ENCODE measurements around the gene QSOX1. TPM values are rescaled to one million over a fixed set of nuclear protein-coding genes. Genes with fewer than 3 reads are reported as not detected.
A peak's percentile ranks its signal among the peaks of the same experiment; 100 is the strongest.

Gene QSOX1
- total and polyA plus RNA-seq, 2 donors, result 9.1 to 48.2 TPM

- 85% methylated on average over 2 of the region's 2 CpGs for WGBS
- peak in 1 of 9 donors; percentile 49 for DNase-seq (ENCODE audit: low read depth in 6 of 9, low spot score in 9 of 9)
- peaks cover 0 to 3% of the 10 kb centered on the region in 2 donors for H3K9me3 ChIP-seq (ENCODE audit: control insufficient read depth in 2 of 2, insufficient read depth in 1 of 2, low read length in 1 of 2)
- no peaks in the 10 kb centered on the region for H3K4me1 ChIP-seq (ENCODE audit: control insufficient read depth in 2 of 2, insufficient read depth in 2 of 2, low read length in 2 of 2)
- no peaks in the 10 kb centered on the region for H3K36me3 ChIP-seq (ENCODE audit: control insufficient read depth in 2 of 2, insufficient read depth in 2 of 2, low read length in 1 of 2)
- no peaks in the 10 kb centered on the region for H3K27me3 ChIP-seq (ENCODE audit: control insufficient read depth in 2 of 2, insufficient read depth in 1 of 2, low read length in 1 of 2)
- H3K27ac ChIP-seq (ENCODE audit: low read depth in 1 of 2, low read length in 1 of 2), result no peak overlapping the region
- H3K4me3 ChIP-seq (ENCODE audit: low read length in 2 of 2), result no peak overlapping the region
Observed at GRCh38 chr1:180173451-180173850, 18.8 kb downstream of the QSOX1 start.

DNA sequence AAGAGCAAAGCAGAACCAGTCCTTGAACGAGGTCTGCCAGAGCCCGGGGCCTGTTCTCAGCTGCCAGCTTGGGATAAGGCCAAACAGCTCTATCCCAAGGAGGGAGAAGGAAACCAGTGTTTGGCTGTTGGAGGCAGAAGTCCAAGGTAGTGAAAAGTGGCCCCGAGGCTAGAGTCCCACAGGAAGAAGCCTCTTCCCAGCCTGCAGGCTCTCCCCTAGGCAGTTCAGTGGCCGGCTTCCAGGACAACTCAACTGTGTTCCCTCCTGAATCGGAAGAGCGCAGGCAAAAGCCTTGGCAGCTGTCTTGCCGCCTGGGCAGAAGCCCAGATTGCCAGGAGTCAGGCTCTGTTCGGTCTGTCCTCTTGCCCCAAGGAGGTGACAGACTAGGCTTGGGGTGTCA, 19.3 kb downstream of the QSOX1 start:
- 97% methylated on average over 8 of the region's 8 CpGs for WGBS
- Histone ChIP-seq H3K27me3 (ENCODE audit: control insufficient read depth in 2 of 2, insufficient read depth in 1 of 2, low read length in 1 of 2) (no peaks in the 10 kb centered on the region), H3K27ac (ENCODE audit: low read depth in 1 of 2, low read length in 1 of 2) (no peak overlapping the region), H3K4me3 (ENCODE audit: low read length in 2 of 2) (no peak overlapping the region), H3K4me1 (ENCODE audit: control insufficient read depth in 2 of 2, insufficient read depth in 2 of 2, low read length in 2 of 2) (no peaks in the 10 kb centered on the region), H3K36me3 (ENCODE audit: control insufficient read depth in 2 of 2, insufficient read depth in 2 of 2, low read length in 1 of 2) (no peaks in the 10 kb centered on the region), H3K9me3 (ENCODE audit: control insufficient read depth in 2 of 2, insufficient read depth in 1 of 2, low read length in 1 of 2) (peaks cover 0 to 3% of the 10 kb centered on the region in 2 donors)
- DNase-seq (ENCODE audit: low read depth in 6 of 9, low spot score in 9 of 9), result no peak

GRCh38 chr1:180175291-180175690, 20.6 kb downstream of the QSOX1 start:
- Histone ChIP-seq H3K36me3 (ENCODE audit: control insufficient read depth in 2 of 2, insufficient read depth in 2 of 2, low read length in 1 of 2) (no peaks in the 10 kb centered on the region), H3K9me3 (ENCODE audit: control insufficient read depth in 2 of 2, insufficient read depth in 1 of 2, low read length in 1 of 2) (peaks cover 0 to 3% of the 10 kb centered on the region in 2 donors), H3K27me3 (ENCODE audit: control insufficient read depth in 2 of 2, insufficient read depth in 1 of 2, low read length in 1 of 2) (no peaks in the 10 kb centered on the region), H3K4me3 (ENCODE audit: low read length in 2 of 2) (no peak overlapping the region), H3K27ac (ENCODE audit: low read depth in 1 of 2, low read length in 1 of 2) (no peak overlapping the region), H3K4me1 (ENCODE audit: control insufficient read depth in 2 of 2, insufficient read depth in 2 of 2, low read length in 2 of 2) (no peaks in the 10 kb centered on the region)
- WGBS, result 95% methylated on average over 9 of the region's 9 CpGs
- no peak for DNase-seq (ENCODE audit: low read depth in 6 of 9, low spot score in 9 of 9)

- 98% methylated on average over 9 of the region's 9 CpGs for WGBS
- H3K36me3 ChIP-seq (ENCODE audit: control insufficient read depth in 2 of 2, insufficient read depth in 2 of 2, low read length in 1 of 2), result no peaks in the 10 kb centered on the region
- no peak for DNase-seq (ENCODE audit: low read depth in 6 of 9, low spot score in 9 of 9)
Observed at GRCh38 chr1:180175806-180176205, 21.1 kb downstream of the QSOX1 start.

GRCh38 chr1:180176965-180177364, 22.3 kb downstream of the QSOX1 start:
- 96% methylated on average over 4 of the region's 4 CpGs for WGBS
- no peaks in the 10 kb centered on the region for H3K36me3 ChIP-seq (ENCODE audit: control insufficient read depth in 2 of 2, insufficient read depth in 2 of 2, low read length in 1 of 2)
- DNase-seq (ENCODE audit: low read depth in 6 of 9, low spot score in 9 of 9), result no peak

More at GRCh38 chr1:180175806-180176205, 21.1 kb downstream of the QSOX1 start:
- H3K4me1 ChIP-seq (ENCODE audit: control insufficient read depth in 2 of 2, insufficient read depth in 2 of 2, low read length in 2 of 2), result no peaks in the 10 kb centered on the region
- no peak overlapping the region for H3K4me3 ChIP-seq (ENCODE audit: low read length in 2 of 2)
- H3K27me3 ChIP-seq (ENCODE audit: control insufficient read depth in 2 of 2, insufficient read depth in 1 of 2, low read length in 1 of 2), result no peaks in the 10 kb centered on the region
- no peak overlapping the region for H3K27ac ChIP-seq (ENCODE audit: low read depth in 1 of 2, low read length in 1 of 2)
- H3K9me3 ChIP-seq (ENCODE audit: control insufficient read depth in 2 of 2, insufficient read depth in 1 of 2, low read length in 1 of 2), result peaks cover 0 to 3% of the 10 kb centered on the region in 2 donors

GRCh38 chr1:180177931-180178330, 23.3 kb downstream of the QSOX1 start:
- Histone ChIP-seq H3K27ac (ENCODE audit: low read depth in 1 of 2, low read length in 1 of 2) (no peak overlapping the region), H3K4me1 (ENCODE audit: control insufficient read depth in 2 of 2, insufficient read depth in 2 of 2, low read length in 2 of 2) (no peaks in the 10 kb centered on the region), H3K27me3 (ENCODE audit: control insufficient read depth in 2 of 2, insufficient read depth in 1 of 2, low read length in 1 of 2) (no peaks in the 10 kb centered on the region), H3K36me3 (ENCODE audit: control insufficient read depth in 2 of 2, insufficient read depth in 2 of 2, low read length in 1 of 2) (peaks cover 0 to 4% of the 10 kb centered on the region in 2 donors), H3K4me3 (ENCODE audit: low read length in 2 of 2) (no peak overlapping the region), H3K9me3 (ENCODE audit: control insufficient read depth in 2 of 2, insufficient read depth in 1 of 2, low read length in 1 of 2) (peaks cover 0 to 3% of the 10 kb centered on the region in 2 donors)
- DNase-seq (ENCODE audit: low read depth in 6 of 9, low spot score in 9 of 9), result no peak
- 96% methylated on average over 4 of the region's 4 CpGs for WGBS

More at GRCh38 chr1:180176965-180177364, 22.3 kb downstream of the QSOX1 start:
- H3K9me3 ChIP-seq (ENCODE audit: control insufficient read depth in 2 of 2, insufficient read depth in 1 of 2, low read length in 1 of 2), result peaks cover 0 to 3% of the 10 kb centered on the region in 2 donors
- no peak overlapping the region for H3K27ac ChIP-seq (ENCODE audit: low read depth in 1 of 2, low read length in 1 of 2)
- no peaks in the 10 kb centered on the region for H3K27me3 ChIP-seq (ENCODE audit: control insufficient read depth in 2 of 2, insufficient read depth in 1 of 2, low read length in 1 of 2)
- H3K4me3 ChIP-seq (ENCODE audit: low read length in 2 of 2), result no peak overlapping the region
- no peaks in the 10 kb centered on the region for H3K4me1 ChIP-seq (ENCODE audit: control insufficient read depth in 2 of 2, insufficient read depth in 2 of 2, low read length in 2 of 2)

DNA sequence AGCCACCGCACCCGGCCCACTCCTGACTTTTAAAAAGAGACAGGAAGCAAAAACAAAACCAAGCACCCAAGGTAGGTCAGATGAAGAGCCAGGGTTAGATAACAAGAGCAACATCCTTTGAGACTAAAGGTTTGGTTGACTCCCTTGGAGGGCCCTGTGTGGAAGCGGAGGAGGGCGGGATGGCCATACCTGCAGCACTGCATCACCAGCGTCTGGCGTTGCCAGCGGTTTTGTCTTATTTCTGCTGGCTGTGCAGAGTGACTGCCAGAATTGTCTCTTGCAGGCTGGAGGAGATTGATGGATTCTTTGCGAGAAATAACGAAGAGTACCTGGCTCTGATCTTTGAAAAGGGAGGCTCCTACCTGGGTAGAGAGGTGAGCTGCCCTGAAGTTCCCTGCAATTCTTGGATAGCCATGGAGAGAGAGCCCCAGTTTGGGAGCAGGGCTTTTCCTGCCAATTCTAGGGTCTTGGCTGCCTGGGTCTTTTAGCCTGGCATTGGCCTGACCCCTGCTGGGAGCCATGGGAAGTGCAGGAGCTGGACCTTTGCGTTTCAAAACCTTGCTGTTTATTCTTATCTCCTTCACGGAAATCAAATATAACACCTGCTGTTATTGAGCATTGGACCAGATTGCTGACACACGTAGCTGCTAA, 24.0 kb downstream of the QSOX1 start:
- no peak overlapping the region for H3K27ac ChIP-seq (ENCODE audit: low read depth in 1 of 2, low read length in 1 of 2)
- H3K4me3 ChIP-seq (ENCODE audit: low read length in 2 of 2), result no peak overlapping the region
- peaks cover 0 to 3% of the 10 kb centered on the region in 2 donors for H3K9me3 ChIP-seq (ENCODE audit: control insufficient read depth in 2 of 2, insufficient read depth in 1 of 2, low read length in 1 of 2)
- peaks cover 0 to 7% of the 10 kb centered on the region in 2 donors for H3K36me3 ChIP-seq (ENCODE audit: control insufficient read depth in 2 of 2, insufficient read depth in 2 of 2, low read length in 1 of 2)
- WGBS, result 85% methylated on average over 12 of the region's 12 CpGs
- H3K27me3 ChIP-seq (ENCODE audit: control insufficient read depth in 2 of 2, insufficient read depth in 1 of 2, low read length in 1 of 2), result no peaks in the 10 kb centered on the region
- H3K4me1 ChIP-seq (ENCODE audit: control insufficient read depth in 2 of 2, insufficient read depth in 2 of 2, low read length in 2 of 2), result no peaks in the 10 kb centered on the region
- peak in 6 of 9 donors; percentile 36 to 71 (median 50) for DNase-seq (ENCODE audit: low read depth in 6 of 9, low spot score in 9 of 9)

DNA sequence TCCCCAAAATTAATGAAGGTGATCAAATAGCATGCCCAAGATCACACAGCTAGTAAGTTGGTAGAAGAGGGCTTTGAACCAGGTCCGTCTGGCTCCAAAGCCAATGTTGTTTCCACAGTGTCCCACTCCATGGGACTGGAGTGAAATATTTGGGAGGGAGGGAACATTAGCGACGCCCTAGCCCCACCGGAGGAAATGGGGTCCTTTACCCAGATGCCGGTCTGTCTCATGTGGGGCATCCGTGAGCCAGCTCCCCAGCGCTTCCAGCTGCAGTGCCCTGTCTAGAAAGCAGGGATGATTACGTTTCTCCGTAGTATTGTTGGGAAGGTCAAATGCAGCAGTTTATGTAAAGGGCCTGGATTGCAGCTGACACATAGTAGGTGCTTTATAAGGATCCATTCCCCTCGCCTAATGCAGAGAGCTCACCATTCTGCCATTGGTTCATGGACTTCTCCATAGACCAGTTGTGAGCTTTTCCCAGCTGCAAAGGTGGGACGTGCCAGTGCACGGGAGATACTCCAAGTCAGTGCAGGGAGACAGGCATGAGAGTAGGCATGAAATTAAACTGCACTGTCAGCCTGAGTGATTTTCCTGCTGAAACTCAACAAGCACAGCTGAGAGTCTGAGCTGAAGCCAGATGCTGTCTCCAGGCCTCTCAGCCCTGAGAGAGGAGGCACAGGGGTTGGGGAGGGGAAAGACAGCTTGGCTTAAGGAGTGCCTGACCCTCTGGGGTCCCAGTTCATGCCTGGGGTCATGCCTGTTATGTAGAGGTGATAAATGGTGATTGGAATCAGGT, 24.7 kb downstream of the QSOX1 start:
- Histone ChIP-seq H3K4me3 (ENCODE audit: low read length in 2 of 2) (no peak overlapping the region), H3K9me3 (ENCODE audit: control insufficient read depth in 2 of 2, insufficient read depth in 1 of 2, low read length in 1 of 2) (peaks cover 0 to 3% of the 10 kb centered on the region in 2 donors), H3K27ac (ENCODE audit: low read depth in 1 of 2, low read length in 1 of 2) (no peak overlapping the region), H3K27me3 (ENCODE audit: control insufficient read depth in 2 of 2, insufficient read depth in 1 of 2, low read length in 1 of 2) (no peaks in the 10 kb centered on the region), H3K36me3 (ENCODE audit: control insufficient read depth in 2 of 2, insufficient read depth in 2 of 2, low read length in 1 of 2) (peaks cover 0 to 12% of the 10 kb centered on the region in 2 donors), H3K4me1 (ENCODE audit: control insufficient read depth in 2 of 2, insufficient read depth in 2 of 2, low read length in 2 of 2) (no peaks in the 10 kb centered on the region)
- DNase-seq (ENCODE audit: low read depth in 6 of 9, low spot score in 9 of 9), result no peak
- WGBS, result 96% methylated on average over 12 of the region's 12 CpGs

DNA sequence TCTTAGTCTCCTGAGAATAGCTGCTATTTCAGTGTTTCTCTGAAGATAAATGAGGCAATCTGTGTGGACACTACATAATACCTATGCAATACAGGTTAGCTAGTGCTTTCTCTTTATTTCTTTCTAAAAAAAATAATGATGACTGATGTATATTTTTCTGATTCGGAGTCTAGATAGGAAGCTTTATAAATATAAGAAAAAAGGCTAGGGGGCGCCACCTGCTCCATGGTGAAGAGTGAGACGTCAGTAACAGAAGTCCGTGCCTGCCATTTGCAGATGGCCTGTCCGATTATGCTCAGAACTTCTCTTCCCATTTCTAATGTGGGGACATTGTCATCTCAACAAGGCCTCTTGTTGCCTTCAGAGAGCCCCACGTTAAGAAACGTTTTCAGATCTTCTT, 26.4 kb downstream of the QSOX1 start:
- Histone ChIP-seq H3K9me3 (ENCODE audit: control insufficient read depth in 2 of 2, insufficient read depth in 1 of 2, low read length in 1 of 2) (peaks cover 0 to 3% of the 10 kb centered on the region in 2 donors), H3K4me3 (ENCODE audit: low read length in 2 of 2) (no peak overlapping the region), H3K36me3 (ENCODE audit: control insufficient read depth in 2 of 2, insufficient read depth in 2 of 2, low read length in 1 of 2) (peaks cover 0 to 13% of the 10 kb centered on the region in 2 donors), H3K27me3 (ENCODE audit: control insufficient read depth in 2 of 2, insufficient read depth in 1 of 2, low read length in 1 of 2) (no peaks in the 10 kb centered on the region), H3K27ac (ENCODE audit: low read depth in 1 of 2, low read length in 1 of 2) (no peak overlapping the region), H3K4me1 (ENCODE audit: control insufficient read depth in 2 of 2, insufficient read depth in 2 of 2, low read length in 2 of 2) (no peaks in the 10 kb centered on the region)
- 93% methylated on average over 7 of the region's 7 CpGs for WGBS
- no peak for DNase-seq (ENCODE audit: low read depth in 6 of 9, low spot score in 9 of 9)

Data from thymus (tissue), 11 donors.